Left ventricle myocardium superior (tissue), 1 donor: Measurements from ENCODE around the gene KRT2. TPM values are rescaled to one million over a fixed set of nuclear protein-coding genes. Genes with fewer than 3 reads are reported as not detected.
A peak's percentile ranks its signal among the peaks of the same experiment; 100 is the strongest.

Source experiments
- ATAC-seq: fragments of 200-7000 bp; cut with Tn5 transposase; one replicate; pipeline ENCODE4 v1.9.1; 2020; ENCODE audit warnings: mild to moderate bottlenecking, moderate library complexity
- DNase-seq: peaks from one replicate; pipeline ENCODE4 v3.0.0-alpha.2; 2020
- intact Hi-C: fragments of 100-400 bp; cut with micrococcal nuclease; formaldehyde crosslinking; loops from one replicate; pipeline ENCODE4 v1.11.0; 2022
- total RNA-seq: library from RNA; stranded (reverse); fragmentation: NEBNext Ultra II Directional; extraction: Animal tissue kit (Norgen Biotek cat#: 25700); gene quantifications from one replicate; pipeline ENCODE4 v1.2.1, GENCODE V29; 2021
- donor health status: DM: no; HTN: yes; CAD: no; lungs with severe emphysema.

Gene KRT2
- total RNA-seq, 1 donor from 2014 or later: not detected

DNA sequence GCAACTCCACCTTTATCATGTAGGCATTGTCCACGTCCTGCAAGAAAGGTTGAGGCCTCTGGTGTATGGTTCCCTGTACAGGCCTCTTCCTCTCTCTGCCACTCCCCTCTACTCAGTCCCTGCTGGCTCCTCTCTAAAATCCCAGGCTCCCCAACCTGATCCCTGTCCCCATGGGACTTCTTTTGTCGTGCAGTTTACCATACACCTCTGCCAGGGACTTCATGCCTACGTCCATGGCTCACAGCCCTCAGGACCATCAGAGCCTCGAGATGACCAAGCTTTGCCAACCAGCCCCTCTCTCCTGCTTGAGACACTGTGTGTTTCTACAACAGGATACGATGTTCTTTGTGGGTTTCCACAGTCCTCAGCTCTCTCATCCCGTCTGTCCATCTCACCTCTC lies 2.9 kb downstream of the KRT2 start:
- intact Hi-C loops: no loop called here

DNA sequence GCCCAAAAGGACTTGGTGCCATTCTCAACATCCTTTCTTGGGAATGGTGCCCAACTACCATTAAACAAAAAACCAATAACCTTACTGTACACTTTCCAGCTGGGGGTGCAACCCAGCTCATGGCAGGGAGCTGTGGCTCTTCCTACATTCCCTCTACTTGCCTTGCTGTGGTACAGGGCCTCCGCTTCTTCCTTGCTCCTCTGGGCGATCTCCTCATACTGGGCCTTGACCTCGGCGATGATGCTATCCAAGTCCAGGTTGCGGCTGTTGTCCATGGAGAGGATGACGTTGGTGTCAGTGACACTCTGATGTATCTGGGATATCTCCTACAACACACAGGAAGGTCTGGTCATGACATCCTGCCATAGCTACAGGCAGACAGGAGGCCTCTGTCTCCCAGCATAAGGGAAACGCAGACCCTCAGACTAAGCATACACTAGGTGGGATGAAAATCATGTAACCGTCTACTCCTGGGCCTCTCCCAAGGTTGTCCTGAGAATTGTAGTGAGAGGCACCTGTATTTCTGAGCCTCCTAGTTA lies 3.9 kb downstream of the KRT2 start:
- DNase-seq (no peak), ATAC-seq (no peak)
- intact Hi-C loops: no loop called here

More for the DNA sequence above, 2.9 kb downstream of the KRT2 start:
- DNase-seq (no peak), ATAC-seq (no peak)

- no peak for DNase-seq
- intact Hi-C loops: no loop called here
- no peak for ATAC-seq
Measured at GRCh38 chr12:52647601-52648000, 4.4 kb downstream of the KRT2 start.

DNA sequence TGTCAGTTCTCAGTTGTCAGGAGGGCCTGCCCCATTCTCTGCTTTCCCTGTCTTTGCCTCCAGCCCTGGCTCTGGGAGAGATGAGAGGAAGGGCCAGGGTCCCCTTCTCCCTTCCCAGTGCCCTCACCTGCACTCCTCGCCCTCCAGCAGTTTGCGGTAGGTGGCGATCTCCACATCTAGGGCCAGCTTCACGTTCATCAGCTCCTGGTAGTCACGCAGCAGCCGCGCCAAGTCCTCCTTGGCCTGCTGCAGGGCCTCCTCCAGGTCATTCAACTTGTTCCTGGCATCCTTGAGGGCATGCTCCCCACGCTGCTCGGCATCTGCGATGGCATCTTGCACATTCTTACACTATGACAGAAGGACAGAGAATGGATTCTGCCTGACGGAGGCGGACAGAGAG lies 5.4 kb downstream of the KRT2 start:
- DNase-seq (no peak), ATAC-seq (no peak)
- intact Hi-C loops: no loop called here

- DNase-seq: no peak
- no peak for ATAC-seq
- intact Hi-C loops: no loop called here
Measured at GRCh38 chr12:52645982-52646381, 6.0 kb downstream of the KRT2 start.

DNA sequence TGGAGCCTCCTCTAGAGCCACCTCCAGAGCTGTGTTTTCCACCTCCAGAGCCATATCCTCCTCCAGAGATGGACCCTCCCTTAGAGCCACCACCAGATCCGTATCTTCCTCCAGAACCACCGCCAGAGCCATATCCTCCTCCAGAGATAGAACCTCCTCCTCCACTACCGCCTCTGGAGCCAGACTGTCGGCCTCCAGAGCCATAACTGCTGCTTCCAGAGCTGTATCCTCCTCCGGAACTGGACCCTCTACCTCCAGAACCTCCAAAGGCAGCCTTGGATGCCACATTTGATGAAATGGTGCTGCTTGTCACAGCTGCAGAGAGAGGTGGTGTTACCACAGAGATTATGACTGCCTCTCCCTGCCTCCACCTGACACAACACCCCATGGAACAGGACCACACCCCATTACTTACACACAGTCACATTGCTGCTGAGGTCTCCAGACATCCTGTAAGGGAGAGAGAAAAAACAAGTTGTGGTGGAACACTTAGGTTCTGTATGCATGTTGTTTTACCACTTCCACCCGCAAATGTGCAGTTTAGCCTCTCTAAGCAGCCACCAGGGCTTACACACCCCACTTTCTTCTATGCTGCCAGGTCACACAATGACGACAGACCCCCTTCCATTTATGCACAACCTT lies 6.8 kb downstream of the KRT2 start:
- DNase-seq (no peak), ATAC-seq (no peak)
- intact Hi-C loops: no loop called here

DNA sequence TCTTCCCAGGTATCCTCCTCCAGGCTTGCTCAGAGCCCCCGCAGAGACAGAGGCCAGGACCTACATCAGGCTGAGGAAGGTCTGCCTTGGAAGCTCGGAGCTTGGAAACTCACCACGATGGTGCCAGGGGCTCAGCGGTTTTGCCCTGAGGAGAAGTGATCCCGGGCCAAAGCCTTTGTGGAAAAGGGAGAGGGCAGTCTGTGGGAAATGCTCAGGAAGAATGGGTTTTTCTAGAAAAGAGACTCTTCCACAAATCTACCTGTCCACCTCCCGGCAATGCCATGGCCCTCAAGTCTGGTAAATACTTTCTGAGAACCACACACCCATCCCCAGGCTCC lies 8.0 kb downstream of the KRT2 start:
- intact Hi-C loops: no loop called here
- no peak for ATAC-seq
- no peak for DNase-seq

DNA sequence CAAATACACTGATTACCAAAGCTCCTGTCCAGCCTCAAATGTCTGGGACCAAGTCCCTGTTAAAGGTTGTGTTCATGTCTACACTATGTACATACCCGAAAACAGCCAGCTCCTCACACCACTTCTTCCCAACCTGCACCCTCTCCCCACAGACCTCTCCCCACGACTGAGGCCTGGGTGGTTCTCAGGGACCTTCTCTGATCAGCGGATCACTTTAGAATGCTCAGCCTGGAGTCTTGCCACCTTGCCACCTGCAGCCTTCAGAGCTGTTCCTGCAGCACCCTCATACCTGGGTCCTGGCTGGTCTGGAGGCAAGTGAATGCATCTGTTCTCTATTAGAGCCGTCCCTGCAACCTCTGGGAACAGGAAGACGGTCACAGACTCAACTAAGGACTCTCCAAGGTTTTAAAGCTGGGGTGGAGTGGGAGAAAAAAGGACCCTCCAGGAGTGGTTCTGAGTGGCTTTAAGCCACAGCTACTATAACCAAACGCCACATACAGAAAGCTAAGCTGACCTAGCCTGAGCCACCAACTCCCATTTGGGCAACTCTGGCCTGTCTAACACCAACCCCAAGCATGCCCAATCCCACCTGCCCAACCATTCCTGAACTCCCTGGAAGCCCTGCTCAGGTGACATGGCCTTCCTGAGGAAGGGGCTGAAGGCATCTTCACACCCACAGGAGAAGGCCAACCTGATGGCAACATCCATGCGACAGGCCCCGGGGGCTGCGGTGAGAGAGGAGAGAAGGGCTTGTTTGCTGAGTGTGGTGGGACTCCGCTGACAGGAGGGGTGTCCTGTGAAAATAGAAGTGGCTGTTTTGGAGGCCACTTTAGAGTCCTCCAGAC lies 8.6 kb downstream of the KRT2 start:
- DNase-seq (no peak), ATAC-seq (no peak)
- intact Hi-C loops: no loop called here

GRCh38 chr12:52641468-52641867 lies 10.5 kb downstream of the KRT2 start:
- ATAC-seq: no peak
- no peak for DNase-seq
- intact Hi-C loops: no loop called here

DNA sequence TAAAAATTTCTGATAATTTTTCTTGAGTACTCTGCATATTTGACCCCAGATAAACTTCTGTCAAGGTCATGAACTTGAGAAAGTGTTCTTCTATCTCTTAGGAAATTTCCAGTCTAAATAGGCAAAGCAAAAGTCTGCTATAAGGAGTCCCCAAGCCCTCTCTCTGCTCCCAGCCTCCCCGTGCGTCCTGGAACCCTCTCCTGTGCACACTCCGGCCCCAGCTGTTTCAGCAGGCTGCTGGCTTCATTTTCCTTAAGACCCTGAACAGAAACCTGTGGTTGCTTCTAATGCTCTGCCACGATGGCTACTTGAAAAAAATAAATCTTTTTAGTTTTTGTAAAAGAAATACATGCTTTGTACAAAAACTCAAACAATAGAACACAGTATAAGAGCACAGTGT lies 14.7 kb downstream of the KRT2 start:
- ATAC-seq (no peak), DNase-seq (no peak)
- intact Hi-C loops: no loop called here

DNA sequence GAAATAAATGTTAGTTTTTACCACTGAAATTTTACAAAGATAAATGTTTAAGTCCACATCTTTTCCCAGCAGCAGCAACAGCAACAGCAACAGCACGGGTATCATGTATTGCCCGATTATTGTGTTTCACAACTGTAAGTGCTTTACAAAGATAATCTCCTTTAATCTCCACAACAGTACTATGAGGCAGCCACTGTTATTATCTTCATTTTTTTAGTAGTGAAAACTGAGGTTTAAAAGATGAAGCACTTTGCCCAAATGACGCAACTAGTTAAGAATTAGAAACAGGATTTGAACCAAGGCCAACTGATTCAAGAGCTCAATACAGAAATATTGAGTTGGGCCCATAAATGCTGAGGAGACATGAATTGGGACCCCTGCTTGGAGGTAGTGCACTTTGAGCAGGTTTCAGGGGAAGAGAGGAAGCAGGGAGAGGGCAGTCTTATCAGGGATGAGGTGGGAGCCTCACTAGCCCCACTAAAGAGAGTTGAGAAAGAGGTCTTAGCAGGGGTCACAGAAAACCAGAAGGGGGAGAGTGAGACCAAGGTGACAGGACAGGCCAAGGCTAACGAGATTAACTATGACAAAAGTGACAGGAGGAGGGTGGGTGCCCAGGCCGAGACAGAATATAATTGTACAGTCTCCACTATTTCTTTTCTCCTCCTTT lies 15.3 kb downstream of the KRT2 start:
- intact Hi-C loops: no loop called here
- ATAC-seq (no peak), DNase-seq (no peak)

GRCh38 chr12:52636189-52636588 lies 15.8 kb downstream of the KRT2 start:
- ATAC-seq (no peak), DNase-seq (no peak)

DNA sequence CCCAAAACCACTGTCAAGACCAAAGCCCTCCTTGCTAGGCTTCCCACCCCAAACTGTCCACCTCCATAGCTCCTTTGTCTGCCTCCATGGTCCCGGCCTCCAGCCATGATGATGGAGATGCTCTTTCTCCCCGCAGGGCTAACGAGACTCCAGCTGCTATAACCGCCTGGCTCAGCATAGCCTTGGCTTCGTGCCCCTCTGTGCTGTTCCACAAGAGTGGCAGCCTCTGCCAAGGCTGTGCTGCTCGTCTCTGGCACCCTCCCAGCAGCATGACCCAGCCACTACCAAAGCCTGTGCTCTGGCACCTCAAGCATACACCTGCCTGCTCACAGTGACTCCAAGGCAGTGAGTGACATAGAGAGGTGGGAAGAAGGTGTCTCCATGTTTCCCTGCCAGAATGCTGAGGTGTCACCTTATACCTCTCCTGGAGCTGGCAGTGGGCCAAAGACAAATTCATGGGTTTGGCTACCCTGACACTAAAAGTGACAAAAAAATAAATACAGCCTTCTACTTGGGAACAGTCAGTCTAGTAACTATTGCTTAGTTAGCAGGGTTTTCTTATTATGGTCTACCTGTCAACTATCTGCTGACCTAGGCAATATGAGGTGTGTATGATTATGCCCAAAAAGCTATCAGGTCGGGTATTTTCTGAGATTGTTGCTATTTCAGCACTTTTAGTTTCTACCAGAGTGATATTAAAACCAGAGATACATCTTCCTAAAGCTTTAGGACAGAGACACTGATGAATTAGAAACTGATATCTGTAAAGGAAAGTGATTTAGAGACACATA lies 17.6 kb downstream of the KRT2 start:
- ATAC-seq: peak; percentile 99

More at GRCh38 chr12:52636189-52636588, 15.8 kb downstream of the KRT2 start:
- intact Hi-C loops: no loop called here

DNA sequence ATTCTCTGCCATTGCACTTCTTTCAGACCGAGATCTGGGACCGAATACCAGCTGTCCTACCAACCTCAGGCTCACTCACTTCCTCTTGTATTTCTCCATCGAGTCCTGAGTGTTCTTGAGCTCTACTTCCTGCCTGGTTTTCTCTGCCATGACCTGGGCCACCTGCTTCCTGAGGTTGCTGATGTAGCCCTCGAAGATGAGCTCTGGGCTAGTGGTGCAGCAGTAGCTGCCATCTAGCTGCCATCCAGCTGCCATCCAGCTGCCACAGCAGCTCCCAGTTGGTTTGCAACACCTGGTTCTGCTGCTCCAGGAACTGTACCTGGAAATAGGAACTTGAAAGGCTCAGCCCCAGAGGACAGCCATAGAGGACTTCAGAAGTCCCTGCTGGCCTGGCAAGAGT lies 18.6 kb downstream of the KRT2 start:
- intact Hi-C loops: no loop called here
- DNase-seq (no peak), ATAC-seq (no peak)

More for the DNA sequence above, 17.6 kb downstream of the KRT2 start:
- intact Hi-C loops: no loop called here
- peak; percentile 90 for DNase-seq

DNA sequence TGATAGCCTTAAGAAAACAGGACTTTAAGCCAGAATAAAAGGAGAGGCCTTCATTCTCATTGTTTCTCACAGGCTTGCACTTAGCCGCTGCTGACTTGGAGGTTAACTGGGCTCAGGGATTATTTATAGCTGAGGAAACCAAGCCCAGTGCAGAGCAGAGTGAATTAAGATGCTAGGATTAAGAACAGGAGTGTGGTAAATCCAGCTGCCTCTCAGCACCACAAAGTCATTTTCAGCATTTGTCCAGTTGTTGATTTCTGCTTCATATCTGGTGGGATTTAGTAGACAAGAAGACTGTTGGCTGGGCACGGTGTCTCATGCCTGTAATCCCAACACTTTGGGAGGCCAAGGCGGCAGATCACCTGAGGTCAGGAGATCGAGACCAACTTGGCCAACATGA lies 19.4 kb downstream of the KRT2 start:
- DNase-seq: no peak
- intact Hi-C loops: no loop called here
- ATAC-seq: no peak

DNA sequence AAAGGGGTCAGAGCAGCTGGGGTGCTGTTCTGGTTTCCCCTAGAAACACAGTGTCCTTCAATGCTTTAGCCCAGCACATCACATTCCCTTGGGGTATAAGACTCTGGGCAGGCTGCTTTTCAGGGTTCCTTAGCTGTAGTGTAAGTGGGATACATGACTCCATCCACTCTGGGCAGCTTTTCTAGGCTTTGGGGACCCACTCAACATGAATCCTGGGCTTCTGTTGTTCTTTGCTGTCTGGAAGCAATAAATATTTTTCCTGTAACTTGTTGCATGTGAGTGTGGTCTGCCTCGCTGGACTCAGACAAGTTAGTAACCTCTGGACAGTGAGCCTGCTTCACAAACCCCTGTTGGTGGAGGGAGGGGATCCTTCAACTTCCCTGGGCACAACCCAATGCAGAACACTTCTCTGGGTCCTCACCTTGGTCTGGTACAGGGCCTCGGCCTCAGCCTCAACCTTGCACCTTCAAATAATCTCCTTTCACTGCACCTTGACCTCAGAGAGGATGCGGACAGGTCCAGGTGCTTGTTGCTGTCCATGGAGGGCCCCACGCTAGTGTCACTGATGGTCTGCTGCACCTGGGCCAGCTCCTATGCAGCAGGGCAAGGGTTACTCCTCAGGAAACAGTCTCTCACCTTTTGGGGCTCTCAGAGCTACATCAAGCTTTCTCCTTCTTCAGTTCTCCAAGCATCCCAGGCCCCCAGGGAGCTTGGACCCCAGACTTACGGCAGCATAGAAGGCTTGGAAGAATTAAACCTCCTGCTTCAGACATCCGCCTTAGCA lies 20.1 kb downstream of the KRT2 start:
- ATAC-seq: no peak
- intact Hi-C loops: no loop called here
- no peak for DNase-seq

DNA sequence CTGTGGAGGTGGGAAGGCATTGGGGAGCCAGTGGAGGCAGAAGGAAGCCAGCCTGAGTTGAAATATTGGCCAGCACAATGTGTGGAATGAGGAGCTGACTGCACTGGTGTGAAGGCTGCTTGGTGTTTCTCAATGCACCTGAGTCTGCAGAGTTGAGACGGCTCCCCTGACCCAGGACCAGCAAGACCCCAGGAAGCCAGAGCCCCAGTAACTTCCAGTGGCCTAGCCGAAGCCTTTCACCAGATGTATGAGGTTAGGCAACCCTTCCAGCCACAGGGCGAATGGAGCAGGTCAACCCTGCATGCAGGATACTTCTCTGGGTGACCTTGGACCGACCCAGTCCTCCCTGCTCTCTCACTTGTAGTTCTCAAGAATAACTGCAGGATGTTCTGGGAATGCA lies 20.7 kb downstream of the KRT2 start:
- ATAC-seq (no peak), DNase-seq (no peak)
- intact Hi-C loops: no loop called here

DNA sequence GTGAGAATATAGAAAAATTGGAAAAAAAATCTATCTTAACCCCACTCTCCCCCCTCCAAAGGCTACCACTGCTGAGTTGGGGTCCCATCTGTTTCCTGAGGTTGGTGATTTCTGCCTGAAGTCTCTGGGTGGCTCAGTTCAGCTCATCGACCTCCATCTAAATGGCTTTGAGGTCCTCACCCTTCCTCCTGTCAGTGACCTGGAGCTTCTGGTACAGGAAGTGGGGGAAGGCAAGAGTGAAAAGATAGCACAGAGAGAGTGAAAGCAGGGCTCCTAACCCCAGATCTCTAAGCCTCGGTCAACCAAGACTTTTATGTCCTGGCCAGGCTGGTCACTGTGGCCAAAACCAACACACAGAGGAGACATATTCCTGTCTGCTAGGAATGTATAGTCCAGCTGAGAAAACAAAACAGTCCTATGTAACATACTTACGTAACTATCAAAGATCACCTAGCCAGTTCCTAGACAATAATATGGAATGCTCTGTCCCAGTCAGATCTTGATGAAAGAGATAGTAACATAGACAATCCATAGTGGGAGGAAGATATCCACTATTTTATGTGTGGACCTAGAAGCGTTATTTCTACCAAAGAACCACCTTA lies 21.3 kb downstream of the KRT2 start:
- ATAC-seq (no peak), DNase-seq (no peak)
- intact Hi-C loops: no loop called here
